Pancreas (tissue), 10 donors: ENCODE data around the gene C3orf18. TPM values are rescaled to one million over a fixed set of nuclear protein-coding genes. Genes with fewer than 3 reads are reported as not detected.
A peak's percentile ranks its signal among the peaks of the same experiment; 100 is the strongest.

ENCODE experiments used
- ATAC-seq, 4 donors: fragments of 200-7000 bp; cut with Tn5 transposase; one replicate each; pipeline versions ENCODE4 v1.8.0 to v1.9.1; 2020; ENCODE audit warnings: mild to moderate bottlenecking in 4 of 4, moderate library complexity in 4 of 4
- DNase-seq, 6 donors: peaks; one replicate each; pipeline ENCODE4 v3.0.0-alpha.2; 2020
- FAIRE-seq: peaks from 2 replicates; lab custom pipeline; 2012; peaks lifted over from hg19 to GRCh38; lab: Jason Lieb, UNC
- H3K27ac ChIP-seq, 4 donors: fragments of 200-600 bp; sonication (generic); 1 replicate in 3 of 4; 2 replicates in 1 of 4; pipeline versions ENCODE4 v1.5.0 to v1.8.0; 2020
- H3K27me3 ChIP-seq, 4 donors: fragments of 200-600 bp; one replicate each; pipeline ENCODE4 v1.8.0; 2021
- H3K36me3 ChIP-seq, 3 donors: fragments of 200-600 bp; sonication (generic) in 1 of 3; one replicate each; pipeline versions ENCODE4 v1.5.0 to v1.8.0; 2020 to 2021
- H3K4me1 ChIP-seq, 3 donors: fragments of 200-600 bp; one replicate each; pipeline ENCODE4 v1.8.0; 2021
- H3K4me3 ChIP-seq, 4 donors: fragments of 200-600 bp; sonication (generic) in 2 of 4; one replicate each; pipeline versions ENCODE4 v1.5.0 to v1.8.0; 2020 to 2021
- H3K9me3 ChIP-seq, 4 donors: fragments of 200-600 bp; one replicate each; pipeline ENCODE4 v1.8.0; 2021
- CTCF ChIP-seq, 4 donors: fragments of 200-600 bp; sonication (generic) in 3 of 4; IDR thresholded peaks; one replicate each; pipeline versions ENCODE4 v1.5.0 to v1.8.0; 2021; ENCODE audit warnings: antibody characterized with exemption in 4 of 4
- WGBS, 2 donors: extraction: QIAGEN DNeasy Blood & Tissue Kit; methylation state at CpG; one replicate each; pipeline ENCODE4 v1.1.7; 2013; 5-methylcytosine and 5-hydroxymethylcytosine counted together
- intact Hi-C, 3 donors: fragments of 100-400 bp; cut with DNase I; formaldehyde crosslinking; loops; one replicate each; pipeline versions ENCODE4 v1.11.1 to v1.14.2; 2022
- polyA plus RNA-seq, 2 donors: library from polyadenylated mRNA; stranded (reverse); fragments of 200-250 nt; gene quantifications; one replicate each; pipeline ENCODE4 v1.2.3, GENCODE V29; 2013
- total RNA-seq, 6 donors: library from RNA; stranded (reverse); fragmentation: NEBNext Ultra II Directional in 4 of 6; extraction: Animal tissue kit (Norgen Biotek cat#: 25700) in 4 of 6; gene quantifications; one replicate each; pipeline versions ENCODE4 v1.2.1 to v1.2.4, GENCODE V29; 2021 to 2023
- donor health status: healthy with polysubstance abuse.
- donor health status: DM: no; HTN: no; CAD: no; lungs with moderate emphysema.
- donor health status: DM: no; HTN: no; CAD: no.
- donor health status: control.
- donor health status: control.
- donor health status: Bipolar disorder and iron deficiency.
- donor health status: DM: yes; HTN: yes; CAD: no.
- donor health status: DM: no; HTN: no; CAD: no.
- donor health status: DM: no; HTN: no; CAD: no.
- donor health status: DM: yes; HTN: yes; CAD: no.

Gene C3orf18
- total and polyA plus RNA-seq, 8 donors: 3.2 to 8.9 (median 5.0) TPM

- WGBS, 2 donors: 65 to 74% methylated on average over 6 of the region's 6 CpGs
- DNase-seq (peak in 2 of 6 donors; percentile 36 to 43), FAIRE-seq (no peak), ATAC-seq (no peak)
- Histone ChIP-seq H3K36me3 (no peaks in the 10 kb centered on the region), H3K4me3 (peak overlapping the region in 1 of 4 donors; percentile 77), H3K27me3 (no peaks in the 10 kb centered on the region), H3K4me1 (peaks cover 8 to 30% (median 10%) of the 10 kb centered on the region in 3 donors), H3K27ac (peak overlapping the region in 1 of 4 donors; percentile 80), H3K9me3 (no peaks in the 10 kb centered on the region)
- no peak for TF ChIP-seq CTCF (IDR thresholded peaks at IDR 0.05)
- intact Hi-C loops: loop anchor here in 1 of 3 donors (2.0 kb wide), 1 partner anchor 42 kb away; no protein-coding TSS in a partner anchor
These were observed 45.7 kb upstream of the C3orf18 start for GRCh38 chr3:50612970-50613846.

DNA sequence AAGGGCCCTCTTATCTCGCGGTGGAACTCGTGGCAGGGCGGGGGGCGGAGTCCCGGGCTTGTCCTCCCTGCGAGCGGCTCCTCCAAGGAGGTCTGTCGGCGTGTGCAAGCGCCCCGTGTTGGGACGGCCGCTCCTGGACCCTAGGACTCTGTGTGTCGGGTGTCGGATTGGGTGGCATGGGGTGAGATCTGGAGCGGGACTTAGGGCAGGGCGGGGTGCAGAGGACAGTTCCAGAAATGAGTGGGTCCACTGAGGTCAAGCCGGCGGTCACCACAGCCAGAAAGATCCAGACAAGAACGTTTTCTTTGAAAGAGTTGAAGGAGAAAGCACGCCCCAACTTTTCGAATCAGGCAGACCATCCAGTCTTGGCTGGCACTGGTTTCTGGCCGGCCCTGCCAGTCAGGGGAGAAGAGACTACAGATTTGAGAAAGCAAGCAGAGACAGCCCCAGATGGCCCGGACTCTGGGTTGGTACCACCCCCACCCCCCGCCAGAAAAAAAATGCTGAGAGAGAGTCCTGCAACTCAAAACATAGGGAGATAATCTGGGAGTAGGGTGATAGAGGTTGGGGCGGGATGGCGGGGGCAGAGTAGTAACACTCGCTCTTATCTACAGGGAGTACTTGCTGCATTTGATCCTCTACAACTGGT, 44.8 kb upstream of the C3orf18 start:
- no peak for TF ChIP-seq CTCF (IDR thresholded peaks at IDR 0.05)
- Histone ChIP-seq H3K36me3 (peaks cover 0 to 6% (median 5%) of the 10 kb centered on the region in 3 donors), H3K4me3 (peak overlapping the region; percentile 77 to 90 (median 82)), H3K27ac (peak overlapping the region; percentile 65 to 88 (median 76)), H3K4me1 (peaks cover 5 to 38% (median 10%) of the 10 kb centered on the region in 3 donors), H3K27me3 (no peaks in the 10 kb centered on the region), H3K9me3 (no peaks in the 10 kb centered on the region)
- intact Hi-C loops: loop anchor here in 1 of 3 donors (2.0 kb wide), 1 partner anchor 42 kb away; no protein-coding TSS in a partner anchor
- no peak for FAIRE-seq
- WGBS, 2 donors: 5% methylated on average over 29 of the region's 29 CpGs
- ATAC-seq: no peak
- DNase-seq: no peak

GRCh38 chr3:50611464-50612233, 44.1 kb upstream of the C3orf18 start, which contains the start of gene CISH:
TSS of gene CISH (minus strand) at chr3:50611774. CDS start at chr3:50611650, 124 bp downstream.
- H3K4me1 ChIP-seq: peaks cover 10 to 45% (median 14%) of the 10 kb centered on the region in 3 donors
- intact Hi-C loops: loop anchor here in 1 of 3 donors (2.0 kb wide), 1 partner anchor 41 kb away; no protein-coding TSS in a partner anchor
- H3K27me3 ChIP-seq: no peaks in the 10 kb centered on the region
- H3K36me3 ChIP-seq: peaks cover 0 to 13% (median 12%) of the 10 kb centered on the region in 3 donors
- DNase-seq (peak; percentile 96 to 98 (median 97)), ATAC-seq (peak; percentile 70 to 79 (median 76)), FAIRE-seq (no peak)
- peak within 1 kb of the TSS; percentile 65 to 88 (median 76) for H3K27ac ChIP-seq
- H3K9me3 ChIP-seq: no peaks in the 10 kb centered on the region
- WGBS, 2 donors: 0 to 1% methylated on average over 56 to 75 of the region's 75 CpGs
- no peak for TF ChIP-seq CTCF (IDR thresholded peaks at IDR 0.05)
- H3K4me3 ChIP-seq: peak within 1 kb of the TSS; percentile 77 to 90 (median 82)

GRCh38 chr3:50610992-50611463, 43.5 kb upstream of the C3orf18 start:
- DNase-seq (peak in 1 of 6 donors; percentile 76), FAIRE-seq (no peak), ATAC-seq (peak in 1 of 4 donors; percentile 0)
- H3K36me3 ChIP-seq: peaks cover 0 to 20% (median 12%) of the 10 kb centered on the region in 3 donors
- intact Hi-C loops: no loop called here
- TF ChIP-seq CTCF (IDR thresholded peaks at IDR 0.05): no peak
- peaks cover 16 to 51% (median 17%) of the 10 kb centered on the region in 3 donors for H3K4me1 ChIP-seq
- no peaks in the 10 kb centered on the region for H3K9me3 ChIP-seq
- peak overlapping the region; percentile 77 to 90 (median 82) for H3K4me3 ChIP-seq
- WGBS, 2 donors: 6 to 10% methylated on average over 9 to 10 of the region's 10 CpGs
- no peaks in the 10 kb centered on the region for H3K27me3 ChIP-seq
- H3K27ac ChIP-seq: peak overlapping the region; percentile 65 to 88 (median 76)
